SK-N-SH treated with all-trans-retinoic acid at 6 μM for 48 hours (cell line): ENCODE measurements around the gene CHRNA5.
A peak's percentile ranks its signal among the peaks of the same experiment; 100 is the strongest.
"Not testable (repeated sequence)": the region's sequence is repeated elsewhere in the genome, so short reads cannot be mapped to it uniquely, and the experiment has no call there.

ENCODE experiments used
- ATAC-seq: fragments of 200-7000 bp; cut with Tn5 transposase; 3 replicates; pipeline ENCODE4 v1.9.1; 2020; ENCODE audit warnings: mild to moderate bottlenecking, moderate library complexity
- ARNTL ChIP-seq: fragments of 450-650 bp; formaldehyde crosslinking; IDR thresholded peaks from 2 replicates; pipeline ENCODE4 v1.5.0; 2020; ENCODE audit warnings: low read depth, mild to moderate bottlenecking, moderate library complexity, borderline replicate concordance
- BACH2 ChIP-seq: fragments of 250-450 bp; sonication (Bioruptor Pico); IDR thresholded peaks from 2 replicates; pipeline ENCODE4 v1.9.0; 2021; ENCODE audit warnings: mild to moderate bottlenecking, borderline replicate concordance
- CSDC2 ChIP-seq: fragments of 250-450 bp; sonication (Bioruptor Pico); IDR thresholded peaks from 2 replicates; pipeline ENCODE4 v1.5.0; 2020; ENCODE audit warnings: mild to moderate bottlenecking, moderate library complexity
- CSRNP3 ChIP-seq: fragments of 250-450 bp; sonication (Bioruptor Pico); IDR thresholded peaks from 2 replicates; pipeline ENCODE4 v1.5.1; 2021; ENCODE audit warnings: mild to moderate bottlenecking, moderate library complexity
- ESRRG ChIP-seq: fragments of 250-450 bp; sonication (Bioruptor Pico); IDR thresholded peaks from 2 replicates; pipeline ENCODE4 v1.6.1; 2021; ENCODE audit warnings: mild to moderate bottlenecking
- GLIS3 ChIP-seq: fragments of 250-450 bp; sonication (Bioruptor Pico); IDR thresholded peaks from 2 replicates; pipeline ENCODE4 v1.5.0; 2020; ENCODE audit warnings: mild to moderate bottlenecking, moderate library complexity
- ISL1 ChIP-seq: fragments of 250-450 bp; sonication (Bioruptor Pico); IDR thresholded peaks from 2 replicates; pipeline ENCODE4 v2.1.2; 2022; ENCODE audit warnings: mild to moderate bottlenecking, moderate library complexity
- OSR1 ChIP-seq: fragments of 250-450 bp; sonication (Bioruptor Pico); IDR thresholded peaks from 2 replicates; pipeline ENCODE4 v1.8.0; 2022; ENCODE audit warnings: moderate library complexity, mild to moderate bottlenecking, inconsistent platforms
- PATZ1 ChIP-seq: fragments of 250-450 bp; sonication (Bioruptor Pico); IDR thresholded peaks from 2 replicates; pipeline ENCODE4 v1.8.0; 2020; ENCODE audit warnings: mild to moderate bottlenecking, moderate library complexity, borderline replicate concordance
- PPARA ChIP-seq: fragments of 250-450 bp; sonication (Bioruptor Pico); IDR thresholded peaks from 2 replicates; pipeline ENCODE4 v1.5.0; 2020; ENCODE audit warnings: mild to moderate bottlenecking, borderline replicate concordance
- RARB ChIP-seq: fragments of 250-450 bp; sonication (Bioruptor Pico); IDR thresholded peaks from 2 replicates; pipeline ENCODE4 v1.8.0; 2021; ENCODE audit warnings: mild to moderate bottlenecking, moderate library complexity
- SNAI2 ChIP-seq: fragments of 250-450 bp; sonication (Bioruptor Pico); IDR thresholded peaks from 2 replicates; pipeline ENCODE4 v1.5.0; 2020; ENCODE audit warnings: mild to moderate bottlenecking, moderate library complexity
- TCF4 ChIP-seq: fragments of 250-450 bp; sonication (Bioruptor Pico); IDR thresholded peaks from 2 replicates; pipeline ENCODE4 v1.8.0; 2021; ENCODE audit warnings: mild to moderate bottlenecking, moderate library complexity, borderline replicate concordance
- TOX ChIP-seq: fragments of 250-450 bp; sonication (Bioruptor Pico); IDR thresholded peaks from 2 replicates; pipeline ENCODE4 v1.8.0; 2021; ENCODE audit warnings: mild to moderate bottlenecking, moderate library complexity, borderline replicate concordance
- ZC3H10 ChIP-seq: fragments of 250-450 bp; sonication (Bioruptor Pico); IDR thresholded peaks from 2 replicates; pipeline ENCODE4 v1.5.1; 2021; ENCODE audit warnings: mild to moderate bottlenecking, moderate library complexity
- ZFP3 ChIP-seq: fragments of 250-450 bp; sonication (Bioruptor Pico); IDR thresholded peaks from 2 replicates; pipeline ENCODE4 v1.5.0; 2020; ENCODE audit warnings: mild to moderate bottlenecking, moderate library complexity
- ZFP30 ChIP-seq: fragments of 450-650 bp; formaldehyde crosslinking; IDR thresholded peaks from 2 replicates; pipeline ENCODE4 v1.5.0; 2022; ENCODE audit warnings: mild to moderate bottlenecking, moderate library complexity
- ZNF565 ChIP-seq: fragments of 450-650 bp; formaldehyde crosslinking; conservative IDR thresholded peaks from 2 replicates; pipeline ENCODE4 v1.5.0; 2020; ENCODE audit warnings: low read depth, mild to moderate bottlenecking, moderate library complexity
- ZNF8 ChIP-seq: fragments of 450-650 bp; formaldehyde crosslinking; IDR thresholded peaks from 2 replicates; pipeline ENCODE4 v1.5.0; 2020; ENCODE audit warnings: mild to moderate bottlenecking, moderate library complexity
- TF ChIP-seq, protein P1 (sequence below): fragments of 250-450 bp; sonication (Bioruptor Pico); IDR thresholded peaks from 2 replicates; pipeline ENCODE4 v1.5.0; 2020; ENCODE audit warnings: mild to moderate bottlenecking, moderate library complexity
- TF ChIP-seq, protein P2 (sequence below): fragments of 250-450 bp; sonication (Bioruptor Pico); IDR thresholded peaks from 2 replicates; pipeline ENCODE4 v1.5.1; 2020; ENCODE audit warnings: low read depth, mild to moderate bottlenecking, moderate library complexity

CHRNA5 gene

DNA sequence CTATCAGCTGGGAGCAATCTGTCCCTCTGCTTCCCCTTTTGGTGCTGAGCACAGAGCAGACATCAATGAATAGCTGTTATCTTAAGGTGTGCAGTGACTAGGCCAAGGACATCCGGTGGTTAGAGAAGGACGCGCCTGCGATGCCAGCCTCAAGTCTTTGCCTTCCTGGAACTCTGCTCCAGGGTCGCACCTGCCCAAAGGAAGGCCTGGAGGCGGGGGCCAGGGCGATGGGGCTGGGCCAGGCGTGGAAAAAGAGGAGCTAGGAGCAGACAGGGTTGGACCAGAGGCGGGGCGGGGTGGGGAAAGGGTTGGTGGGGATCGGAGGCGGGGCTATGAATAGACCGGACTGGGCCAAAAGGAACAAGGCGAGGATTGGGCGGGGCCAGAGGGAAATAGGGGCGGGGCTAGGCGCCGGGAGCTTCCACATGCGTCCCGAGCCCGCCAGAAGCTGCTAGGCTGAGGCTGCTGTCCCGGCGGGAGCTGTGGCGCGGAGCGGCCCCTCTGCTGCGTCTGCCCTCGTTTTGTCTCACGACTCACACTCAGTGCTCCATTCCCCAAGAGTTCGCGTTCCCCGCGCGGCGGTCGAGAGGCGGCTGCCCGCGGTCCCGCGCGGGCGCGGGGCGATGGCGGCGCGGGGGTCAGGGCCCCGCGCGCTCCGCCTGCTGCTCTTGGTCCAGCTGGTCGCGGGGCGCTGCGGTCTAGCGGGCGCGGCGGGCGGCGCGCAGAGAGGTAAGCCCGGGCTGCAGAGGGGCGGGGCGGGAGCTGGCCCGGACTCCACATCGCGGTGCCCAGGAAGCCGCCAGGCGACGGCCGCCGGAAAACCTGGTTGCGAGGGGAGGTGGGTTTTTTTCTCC is at the start of gene CHRNA5:
CHRNA5 (plus strand) TSS at position 424 of the 854 bp plus-strand sequence; CDS start at position 624, 200 bp downstream.
- no peak for TF ChIP-seq OSR1 (CRISPR knock-in tag)
- no peak for TF ChIP-seq CSRNP3
- TF ChIP-seq ZC3H10 (CRISPR knock-in tag), result no peak
- TF ChIP-seq ZNF8, result no peak
- TF ChIP-seq CSDC2 (CRISPR knock-in tag), result no peak
- no peak for TF ChIP-seq TOX (CRISPR knock-in tag)
- TF ChIP-seq ZFP3, result no peak
- TF ChIP-seq RARB, result no peak
- no peak for TF ChIP-seq ZFP30 (CRISPR knock-in tag)
- TF ChIP-seq, protein P1, sequence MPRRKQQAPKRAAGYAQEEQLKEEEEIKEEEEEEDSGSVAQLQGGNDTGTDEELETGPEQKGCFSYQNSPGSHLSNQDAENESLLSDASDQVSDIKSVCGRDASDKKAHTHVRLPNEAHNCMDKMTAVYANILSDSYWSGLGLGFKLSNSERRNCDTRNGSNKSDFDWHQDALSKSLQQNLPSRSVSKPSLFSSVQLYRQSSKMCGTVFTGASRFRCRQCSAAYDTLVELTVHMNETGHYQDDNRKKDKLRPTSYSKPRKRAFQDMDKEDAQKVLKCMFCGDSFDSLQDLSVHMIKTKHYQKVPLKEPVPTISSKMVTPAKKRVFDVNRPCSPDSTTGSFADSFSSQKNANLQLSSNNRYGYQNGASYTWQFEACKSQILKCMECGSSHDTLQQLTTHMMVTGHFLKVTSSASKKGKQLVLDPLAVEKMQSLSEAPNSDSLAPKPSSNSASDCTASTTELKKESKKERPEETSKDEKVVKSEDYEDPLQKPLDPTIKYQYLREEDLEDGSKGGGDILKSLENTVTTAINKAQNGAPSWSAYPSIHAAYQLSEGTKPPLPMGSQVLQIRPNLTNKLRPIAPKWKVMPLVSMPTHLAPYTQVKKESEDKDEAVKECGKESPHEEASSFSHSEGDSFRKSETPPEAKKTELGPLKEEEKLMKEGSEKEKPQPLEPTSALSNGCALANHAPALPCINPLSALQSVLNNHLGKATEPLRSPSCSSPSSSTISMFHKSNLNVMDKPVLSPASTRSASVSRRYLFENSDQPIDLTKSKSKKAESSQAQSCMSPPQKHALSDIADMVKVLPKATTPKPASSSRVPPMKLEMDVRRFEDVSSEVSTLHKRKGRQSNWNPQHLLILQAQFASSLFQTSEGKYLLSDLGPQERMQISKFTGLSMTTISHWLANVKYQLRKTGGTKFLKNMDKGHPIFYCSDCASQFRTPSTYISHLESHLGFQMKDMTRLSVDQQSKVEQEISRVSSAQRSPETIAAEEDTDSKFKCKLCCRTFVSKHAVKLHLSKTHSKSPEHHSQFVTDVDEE (CRISPR knock-in tag), result no peak
- TF ChIP-seq, protein P2, sequence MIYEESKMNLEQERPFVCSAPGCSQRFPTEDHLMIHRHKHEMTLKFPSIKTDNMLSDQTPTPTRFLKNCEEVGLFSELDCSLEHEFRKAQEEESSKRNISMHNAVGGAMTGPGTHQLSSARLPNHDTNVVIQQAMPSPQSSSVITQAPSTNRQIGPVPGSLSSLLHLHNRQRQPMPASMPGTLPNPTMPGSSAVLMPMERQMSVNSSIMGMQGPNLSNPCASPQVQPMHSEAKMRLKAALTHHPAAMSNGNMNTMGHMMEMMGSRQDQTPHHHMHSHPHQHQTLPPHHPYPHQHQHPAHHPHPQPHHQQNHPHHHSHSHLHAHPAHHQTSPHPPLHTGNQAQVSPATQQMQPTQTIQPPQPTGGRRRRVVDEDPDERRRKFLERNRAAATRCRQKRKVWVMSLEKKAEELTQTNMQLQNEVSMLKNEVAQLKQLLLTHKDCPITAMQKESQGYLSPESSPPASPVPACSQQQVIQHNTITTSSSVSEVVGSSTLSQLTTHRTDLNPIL (CRISPR knock-in tag), result no peak
- no peak for TF ChIP-seq ARNTL (CRISPR knock-in tag)
- no peak for TF ChIP-seq ISL1 (CRISPR knock-in tag)
- TF ChIP-seq BACH2 (CRISPR knock-in tag), result no peak
- TF ChIP-seq PATZ1, result no peak
- ATAC-seq, result peak; percentile 90

DNA sequence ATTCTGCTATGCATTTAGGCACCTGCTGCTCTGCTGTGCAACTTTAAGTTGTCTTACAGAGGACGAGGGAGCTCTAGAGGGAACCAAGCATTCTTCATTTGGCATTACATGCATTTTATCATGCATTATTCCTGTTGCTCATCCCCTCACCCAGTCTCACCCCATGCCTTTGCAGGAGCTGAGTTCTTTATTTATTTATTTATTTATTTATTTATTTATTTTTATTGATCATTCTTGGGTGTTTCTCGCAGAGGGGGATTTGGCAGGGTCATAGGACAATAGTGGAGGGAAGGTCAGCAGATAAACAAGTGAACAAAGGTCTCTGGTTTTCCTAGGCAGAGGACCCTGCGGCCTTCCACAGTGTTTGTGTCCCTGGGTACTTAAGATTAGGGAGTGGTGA is 45.3 kb upstream of the CHRNA5 start:
- not testable (repeated sequence) for ATAC-seq

- no peak for TF ChIP-seq GLIS3 (CRISPR knock-in tag)
- TF ChIP-seq CSRNP3, result no peak
- no peak for TF ChIP-seq TCF4
- no peak for TF ChIP-seq PPARA (CRISPR knock-in tag)
- no peak for TF ChIP-seq ZNF565 (CRISPR knock-in tag)
- no peak for TF ChIP-seq SNAI2
- TF ChIP-seq ESRRG (CRISPR knock-in tag), result no peak
- TF ChIP-seq TOX (CRISPR knock-in tag), result no peak
- TF ChIP-seq ZFP3, result no peak
- TF ChIP-seq, all 23 proteins: peak for 0
- no peak for ATAC-seq
Measured at GRCh38 chr15:78524230-78524629, 41.1 kb upstream of the CHRNA5 start.
